NCI-H1930 (cell line): Measurements from ENCODE around the gene SLC10A1.

Experiments used
- DNase-seq, 2 experiments: peaks; one replicate each; lab custom pipeline; 2025; lab: John Stamatoyannopoulos, UW

Gene SLC10A1

GRCh38 chr14:69808919-69809808, 12.1 kb upstream of the SLC10A1 start:
- no peak for DNase-seq

GRCh38 chr14:69807192-69807591, 10.2 kb upstream of the SLC10A1 start:
- DNase-seq, result no peak

- DNase-seq, result no peak
Measured at GRCh38 chr14:69804902-69805301, 7.9 kb upstream of the SLC10A1 start.

GRCh38 chr14:69803753-69804152, 6.7 kb upstream of the SLC10A1 start:
- DNase-seq, result no peak

- no peak for DNase-seq
Measured at GRCh38 chr14:69798339-69798735, 1.3 kb upstream of the SLC10A1 start.

- DNase-seq, result no peak
Measured at GRCh38 chr14:69797573-69798338, 715 bp upstream of the SLC10A1 start.

- no peak for DNase-seq
Measured at GRCh38 chr14:69795691-69796090, 1.4 kb downstream of the SLC10A1 start.

- no peak for DNase-seq
Measured at GRCh38 chr14:69794791-69795190, 2.2 kb downstream of the SLC10A1 start.

- DNase-seq, result no peak
Measured at GRCh38 chr14:69792887-69793421, 4.1 kb downstream of the SLC10A1 start.

- peak in 1 of 2 experiments; percentile 34 for DNase-seq
Measured at GRCh38 chr14:69789118-69789640, 7.9 kb downstream of the SLC10A1 start.

- DNase-seq, result no peak
Measured at GRCh38 chr14:69786603-69787002, 10.4 kb downstream of the SLC10A1 start.

- no peak for DNase-seq
Measured at GRCh38 chr14:69784942-69785341, 12.1 kb downstream of the SLC10A1 start.

GRCh38 chr14:69780952-69781351, 16.1 kb downstream of the SLC10A1 start:
- DNase-seq, result no peak

- no peak for DNase-seq
Measured at GRCh38 chr14:69780092-69780491, 16.9 kb downstream of the SLC10A1 start.

- no peak for DNase-seq
Measured at GRCh38 chr14:69779088-69779487, 18.0 kb downstream of the SLC10A1 start.

GRCh38 chr14:69776875-69777453, 20.1 kb downstream of the SLC10A1 start:
- no peak for DNase-seq

GRCh38 chr14:69775012-69775411, 22.0 kb downstream of the SLC10A1 start:
- DNase-seq, result no peak

- DNase-seq, result no peak
Measured at GRCh38 chr14:69773571-69774276, 23.3 kb downstream of the SLC10A1 start.

- no peak for DNase-seq
Measured at GRCh38 chr14:69772082-69773017, 24.7 kb downstream of the SLC10A1 start.

- DNase-seq, result no peak
Measured at GRCh38 chr14:69771136-69771535, 25.9 kb downstream of the SLC10A1 start.
